Measurements from ENCODE around the gene IDNK.

The IDNK gene

DNA sequence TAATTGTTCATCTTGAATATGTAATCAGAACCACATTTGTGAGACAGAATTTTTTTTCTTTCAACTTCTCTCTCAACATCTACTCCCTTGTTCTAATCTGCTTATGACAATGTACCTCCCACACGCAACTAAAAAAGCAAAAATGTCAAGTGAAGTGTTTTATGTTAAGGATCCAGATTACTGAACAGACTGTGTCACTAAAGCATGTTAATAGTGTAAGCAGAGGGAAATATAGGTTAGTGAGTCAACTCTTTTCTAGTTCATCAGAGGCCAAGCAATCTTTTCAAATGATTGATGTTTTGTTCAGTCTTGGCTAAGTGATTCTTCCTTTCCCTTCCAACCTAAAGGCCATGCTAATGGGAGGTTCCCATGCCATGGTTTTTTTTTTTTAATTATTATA lies 34.7 kb upstream of the IDNK start:
- TF ChIP-seq TCF4 (CRISPR knock-in tag; IDR thresholded peaks at IDR 0.05; ENCODE audit: borderline replicate concordance) (no peak), ISL1 (CRISPR knock-in tag; IDR thresholded peaks at IDR 0.05) (peak; percentile 54)
- ATAC-seq: no peak

DNA sequence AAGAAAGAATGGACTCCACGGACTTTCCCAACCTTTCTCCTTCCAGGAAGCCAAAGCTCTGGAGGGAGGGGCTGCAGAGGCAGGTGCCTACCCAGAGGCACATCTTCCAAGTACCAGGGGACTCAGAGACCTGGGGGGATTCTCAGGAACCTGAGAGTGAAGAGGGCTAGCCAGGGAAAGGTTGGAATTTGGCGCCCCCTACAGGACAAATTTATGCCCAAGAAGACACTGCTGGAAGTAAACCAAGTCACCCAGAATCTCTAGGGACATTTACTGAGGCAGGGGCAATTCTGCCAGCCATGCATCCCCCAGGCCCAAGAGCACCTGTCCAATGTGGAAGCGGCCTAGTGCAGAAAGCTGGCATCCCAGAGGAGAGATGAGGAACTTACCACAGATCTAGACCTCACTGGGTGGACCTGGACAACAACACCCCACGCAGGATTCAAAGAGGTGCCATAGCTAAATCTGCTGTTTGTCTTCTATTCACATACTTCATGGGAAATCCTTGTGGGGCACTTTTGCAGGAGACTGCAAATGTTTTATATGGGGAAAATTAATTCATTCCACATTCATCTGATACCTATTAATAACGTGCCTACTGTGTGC lies 25.9 kb upstream of the IDNK start:
- TF ChIP-seq TOX (CRISPR knock-in tag; IDR thresholded peaks at IDR 0.05; ENCODE audit: borderline replicate concordance) (no peak), ESRRG (CRISPR knock-in tag; IDR thresholded peaks at IDR 0.05) (no peak), BACH2 (CRISPR knock-in tag; IDR thresholded peaks at IDR 0.05; ENCODE audit: borderline replicate concordance) (no peak), ZNF8 (CRISPR knock-in tag; IDR thresholded peaks at IDR 0.05) (no peak), PPARA (CRISPR knock-in tag; IDR thresholded peaks at IDR 0.05; ENCODE audit: borderline replicate concordance) (no peak), ISL1 (CRISPR knock-in tag; IDR thresholded peaks at IDR 0.05) (no peak), ZFP3 (CRISPR knock-in tag; IDR thresholded peaks at IDR 0.05) (no peak), TCF4 (CRISPR knock-in tag; IDR thresholded peaks at IDR 0.05; ENCODE audit: borderline replicate concordance) (no peak), ARNTL (CRISPR knock-in tag; IDR thresholded peaks at IDR 0.05; ENCODE audit: borderline replicate concordance, low read depth) (no peak), CSDC2 (CRISPR knock-in tag; IDR thresholded peaks at IDR 0.05) (no peak), ZFP30 (CRISPR knock-in tag; IDR thresholded peaks at IDR 0.05) (no peak)
- TF ChIP-seq, protein P1, sequence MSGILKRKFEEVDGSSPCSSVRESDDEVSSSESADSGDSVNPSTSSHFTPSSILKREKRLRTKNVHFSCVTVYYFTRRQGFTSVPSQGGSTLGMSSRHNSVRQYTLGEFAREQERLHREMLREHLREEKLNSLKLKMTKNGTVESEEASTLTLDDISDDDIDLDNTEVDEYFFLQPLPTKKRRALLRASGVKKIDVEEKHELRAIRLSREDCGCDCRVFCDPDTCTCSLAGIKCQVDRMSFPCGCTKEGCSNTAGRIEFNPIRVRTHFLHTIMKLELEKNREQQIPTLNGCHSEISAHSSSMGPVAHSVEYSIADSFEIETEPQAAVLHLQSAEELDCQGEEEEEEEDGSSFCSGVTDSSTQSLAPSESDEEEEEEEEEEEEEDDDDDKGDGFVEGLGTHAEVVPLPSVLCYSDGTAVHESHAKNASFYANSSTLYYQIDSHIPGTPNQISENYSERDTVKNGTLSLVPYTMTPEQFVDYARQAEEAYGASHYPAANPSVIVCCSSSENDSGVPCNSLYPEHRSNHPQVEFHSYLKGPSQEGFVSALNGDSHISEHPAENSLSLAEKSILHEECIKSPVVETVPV (CRISPR knock-in tag; IDR thresholded peaks at IDR 0.05): no peak
- peak; percentile 80 for ATAC-seq

DNA sequence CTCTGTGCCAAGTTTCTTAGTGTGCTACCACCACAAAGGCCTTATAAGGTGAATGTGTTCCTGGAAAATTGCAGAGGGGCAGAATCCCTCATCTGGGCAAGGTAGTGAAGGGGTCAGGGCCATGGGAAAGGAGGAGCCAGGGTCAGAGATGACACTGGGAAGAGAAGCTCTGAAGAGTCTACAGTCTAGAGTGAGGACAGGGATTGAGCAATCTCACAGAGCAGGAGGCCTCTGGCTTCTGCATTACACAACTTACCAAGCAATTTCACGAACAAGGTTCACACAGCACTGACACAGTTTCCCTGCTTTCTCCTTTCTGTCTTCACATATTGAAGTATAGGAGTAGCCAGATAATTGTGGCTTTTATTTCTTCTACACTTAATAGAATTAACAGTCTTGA lies 24.5 kb upstream of the IDNK start:
- no peak for ATAC-seq
- TF ChIP-seq ZNF565 (CRISPR knock-in tag; conservative IDR thresholded peaks at IDR 0.05; ENCODE audit: low read depth): no peak
- TF ChIP-seq RARB (CRISPR knock-in tag; IDR thresholded peaks at IDR 0.05): no peak
- no peak for TF ChIP-seq CSDC2 (CRISPR knock-in tag; IDR thresholded peaks at IDR 0.05)
- TF ChIP-seq, protein P2, sequence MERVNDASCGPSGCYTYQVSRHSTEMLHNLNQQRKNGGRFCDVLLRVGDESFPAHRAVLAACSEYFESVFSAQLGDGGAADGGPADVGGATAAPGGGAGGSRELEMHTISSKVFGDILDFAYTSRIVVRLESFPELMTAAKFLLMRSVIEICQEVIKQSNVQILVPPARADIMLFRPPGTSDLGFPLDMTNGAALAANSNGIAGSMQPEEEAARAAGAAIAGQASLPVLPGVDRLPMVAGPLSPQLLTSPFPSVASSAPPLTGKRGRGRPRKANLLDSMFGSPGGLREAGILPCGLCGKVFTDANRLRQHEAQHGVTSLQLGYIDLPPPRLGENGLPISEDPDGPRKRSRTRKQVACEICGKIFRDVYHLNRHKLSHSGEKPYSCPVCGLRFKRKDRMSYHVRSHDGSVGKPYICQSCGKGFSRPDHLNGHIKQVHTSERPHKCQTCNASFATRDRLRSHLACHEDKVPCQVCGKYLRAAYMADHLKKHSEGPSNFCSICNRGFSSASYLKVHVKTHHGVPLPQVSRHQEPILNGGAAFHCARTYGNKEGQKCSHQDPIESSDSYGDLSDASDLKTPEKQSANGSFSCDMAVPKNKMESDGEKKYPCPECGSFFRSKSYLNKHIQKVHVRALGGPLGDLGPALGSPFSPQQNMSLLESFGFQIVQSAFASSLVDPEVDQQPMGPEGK (CRISPR knock-in tag; IDR thresholded peaks at IDR 0.05; ENCODE audit: borderline replicate concordance): no peak
- no peak for TF ChIP-seq ESRRG (CRISPR knock-in tag; IDR thresholded peaks at IDR 0.05)
- TF ChIP-seq, protein P3, sequence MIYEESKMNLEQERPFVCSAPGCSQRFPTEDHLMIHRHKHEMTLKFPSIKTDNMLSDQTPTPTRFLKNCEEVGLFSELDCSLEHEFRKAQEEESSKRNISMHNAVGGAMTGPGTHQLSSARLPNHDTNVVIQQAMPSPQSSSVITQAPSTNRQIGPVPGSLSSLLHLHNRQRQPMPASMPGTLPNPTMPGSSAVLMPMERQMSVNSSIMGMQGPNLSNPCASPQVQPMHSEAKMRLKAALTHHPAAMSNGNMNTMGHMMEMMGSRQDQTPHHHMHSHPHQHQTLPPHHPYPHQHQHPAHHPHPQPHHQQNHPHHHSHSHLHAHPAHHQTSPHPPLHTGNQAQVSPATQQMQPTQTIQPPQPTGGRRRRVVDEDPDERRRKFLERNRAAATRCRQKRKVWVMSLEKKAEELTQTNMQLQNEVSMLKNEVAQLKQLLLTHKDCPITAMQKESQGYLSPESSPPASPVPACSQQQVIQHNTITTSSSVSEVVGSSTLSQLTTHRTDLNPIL (CRISPR knock-in tag; IDR thresholded peaks at IDR 0.05; ENCODE audit: low read depth): no peak
- TF ChIP-seq TCF4 (CRISPR knock-in tag; IDR thresholded peaks at IDR 0.05; ENCODE audit: borderline replicate concordance): no peak
- no peak for TF ChIP-seq TOX (CRISPR knock-in tag; IDR thresholded peaks at IDR 0.05; ENCODE audit: borderline replicate concordance)
- TF ChIP-seq ZNF8 (CRISPR knock-in tag; IDR thresholded peaks at IDR 0.05): no peak
- TF ChIP-seq, protein P4, sequence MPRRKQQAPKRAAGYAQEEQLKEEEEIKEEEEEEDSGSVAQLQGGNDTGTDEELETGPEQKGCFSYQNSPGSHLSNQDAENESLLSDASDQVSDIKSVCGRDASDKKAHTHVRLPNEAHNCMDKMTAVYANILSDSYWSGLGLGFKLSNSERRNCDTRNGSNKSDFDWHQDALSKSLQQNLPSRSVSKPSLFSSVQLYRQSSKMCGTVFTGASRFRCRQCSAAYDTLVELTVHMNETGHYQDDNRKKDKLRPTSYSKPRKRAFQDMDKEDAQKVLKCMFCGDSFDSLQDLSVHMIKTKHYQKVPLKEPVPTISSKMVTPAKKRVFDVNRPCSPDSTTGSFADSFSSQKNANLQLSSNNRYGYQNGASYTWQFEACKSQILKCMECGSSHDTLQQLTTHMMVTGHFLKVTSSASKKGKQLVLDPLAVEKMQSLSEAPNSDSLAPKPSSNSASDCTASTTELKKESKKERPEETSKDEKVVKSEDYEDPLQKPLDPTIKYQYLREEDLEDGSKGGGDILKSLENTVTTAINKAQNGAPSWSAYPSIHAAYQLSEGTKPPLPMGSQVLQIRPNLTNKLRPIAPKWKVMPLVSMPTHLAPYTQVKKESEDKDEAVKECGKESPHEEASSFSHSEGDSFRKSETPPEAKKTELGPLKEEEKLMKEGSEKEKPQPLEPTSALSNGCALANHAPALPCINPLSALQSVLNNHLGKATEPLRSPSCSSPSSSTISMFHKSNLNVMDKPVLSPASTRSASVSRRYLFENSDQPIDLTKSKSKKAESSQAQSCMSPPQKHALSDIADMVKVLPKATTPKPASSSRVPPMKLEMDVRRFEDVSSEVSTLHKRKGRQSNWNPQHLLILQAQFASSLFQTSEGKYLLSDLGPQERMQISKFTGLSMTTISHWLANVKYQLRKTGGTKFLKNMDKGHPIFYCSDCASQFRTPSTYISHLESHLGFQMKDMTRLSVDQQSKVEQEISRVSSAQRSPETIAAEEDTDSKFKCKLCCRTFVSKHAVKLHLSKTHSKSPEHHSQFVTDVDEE (CRISPR knock-in tag; IDR thresholded peaks at IDR 0.05): no peak
- TF ChIP-seq ZFP3 (CRISPR knock-in tag; IDR thresholded peaks at IDR 0.05): no peak
- TF ChIP-seq, protein P5, sequence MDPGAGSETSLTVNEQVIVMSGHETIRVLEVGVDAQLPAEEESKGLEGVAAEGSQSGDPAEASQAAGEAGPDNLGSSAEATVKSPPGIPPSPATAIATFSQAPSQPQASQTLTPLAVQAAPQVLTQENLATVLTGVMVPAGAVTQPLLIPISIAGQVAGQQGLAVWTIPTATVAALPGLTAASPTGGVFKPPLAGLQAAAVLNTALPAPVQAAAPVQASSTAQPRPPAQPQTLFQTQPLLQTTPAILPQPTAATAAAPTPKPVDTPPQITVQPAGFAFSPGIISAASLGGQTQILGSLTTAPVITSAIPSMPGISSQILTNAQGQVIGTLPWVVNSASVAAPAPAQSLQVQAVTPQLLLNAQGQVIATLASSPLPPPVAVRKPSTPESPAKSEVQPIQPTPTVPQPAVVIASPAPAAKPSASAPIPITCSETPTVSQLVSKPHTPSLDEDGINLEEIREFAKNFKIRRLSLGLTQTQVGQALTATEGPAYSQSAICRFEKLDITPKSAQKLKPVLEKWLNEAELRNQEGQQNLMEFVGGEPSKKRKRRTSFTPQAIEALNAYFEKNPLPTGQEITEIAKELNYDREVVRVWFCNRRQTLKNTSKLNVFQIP (CRISPR knock-in tag; IDR thresholded peaks at IDR 0.05; ENCODE audit: borderline replicate concordance, low read depth): no peak
- TF ChIP-seq ZNF70 (CRISPR knock-in tag; IDR thresholded peaks at IDR 0.05): no peak
- no peak for TF ChIP-seq ZC3H10 (CRISPR knock-in tag; IDR thresholded peaks at IDR 0.05)
